H9 (cell line): ENCODE measurements around the gene TMEM81. TPM values are rescaled to one million over a fixed set of nuclear protein-coding genes. Genes with fewer than 3 reads are reported as not detected.

Source experiments
- DNase-seq: peaks from one replicate; pipeline ENCODE4 v3.0.0-alpha.2; 2017
- H2AFZ ChIP-seq: one replicate; pipeline ENCODE4 v1.6.1; 2013; ENCODE audit warnings: mild to moderate bottlenecking, low read length, control low read depth, moderate library complexity
- H2AK5ac ChIP-seq: 2 replicates; pipeline ENCODE4 v1.6.1; 2013; ENCODE audit warnings: low read length, control low read depth, mixed read lengths; ENCODE audit not compliant: insufficient read length
- H2BK120ac ChIP-seq: one replicate; pipeline ENCODE4 v1.6.1; 2013; ENCODE audit warnings: low read depth, mild to moderate bottlenecking, low read length, control low read depth, inconsistent platforms; ENCODE audit not compliant: poor library complexity, severe bottlenecking
- H2BK12ac ChIP-seq: 2 replicates; pipeline ENCODE4 v1.6.1; 2013; ENCODE audit warnings: low read length, control low read depth, mixed read lengths, low read depth; ENCODE audit not compliant: insufficient read length
- H2BK15ac ChIP-seq: 2 replicates; pipeline ENCODE4 v1.6.1; 2013; ENCODE audit warnings: low read depth, low read length, control low read depth
- H2BK20ac ChIP-seq: one replicate; pipeline ENCODE4 v1.6.1; 2013; ENCODE audit warnings: low read depth, mild to moderate bottlenecking, low read length, control low read depth, inconsistent platforms; ENCODE audit not compliant: poor library complexity, severe bottlenecking
- H2BK5ac ChIP-seq: 2 replicates; pipeline ENCODE4 v1.6.1; 2013; ENCODE audit warnings: low read length, control low read depth, mixed read lengths; ENCODE audit not compliant: insufficient read length
- H3K14ac ChIP-seq: 2 replicates; pipeline ENCODE4 v1.6.1; 2013; ENCODE audit warnings: low read length, control low read depth; ENCODE audit not compliant: insufficient read depth
- H3K18ac ChIP-seq: 2 replicates; pipeline ENCODE4 v1.6.1; 2013; ENCODE audit warnings: low read depth, mild to moderate bottlenecking, mixed read lengths, low read length, control low read depth; ENCODE audit not compliant: insufficient read length
- H3K23ac ChIP-seq: 2 replicates; pipeline ENCODE4 v1.6.1; 2013; ENCODE audit warnings: low read length, control low read depth, mixed read lengths, low read depth; ENCODE audit not compliant: insufficient read length
- H3K23me2 ChIP-seq: 2 replicates; pipeline ENCODE4 v1.6.1; 2013; ENCODE audit warnings: low read depth, mild to moderate bottlenecking, mixed read lengths, low read length, control low read depth; ENCODE audit not compliant: insufficient read length, poor library complexity, severe bottlenecking
- H3K27ac ChIP-seq: 2 replicates; pipeline ENCODE4 v1.5.1; 2013; ENCODE audit warnings: low read length, control low read depth, mixed read lengths, low read depth; ENCODE audit not compliant: insufficient read length
- H3K27me3 ChIP-seq: 2 replicates; pipeline ENCODE4 v1.6.1; 2013; ENCODE audit warnings: low read length, control low read depth, inconsistent platforms; ENCODE audit not compliant: insufficient read depth
- H3K4ac ChIP-seq: 2 replicates; pipeline ENCODE4 v1.6.1; 2013; ENCODE audit warnings: low read depth, mild to moderate bottlenecking, control low read depth, inconsistent platforms, low read length, moderate library complexity
- H3K4me1 ChIP-seq: 2 replicates; pipeline ENCODE4 v1.6.1; 2013; ENCODE audit warnings: low read length, control low read depth, inconsistent platforms; ENCODE audit not compliant: insufficient read depth
- H3K4me2 ChIP-seq: 2 replicates; pipeline ENCODE4 v1.6.1; 2013; ENCODE audit warnings: low read length, control low read depth, mixed read lengths; ENCODE audit not compliant: insufficient read length, insufficient read depth
- H3K56ac ChIP-seq: 2 replicates; pipeline ENCODE4 v1.6.1; 2013; ENCODE audit warnings: low read depth, mild to moderate bottlenecking, mixed read lengths, low read length, control low read depth; ENCODE audit not compliant: insufficient read length
- H3K79me1 ChIP-seq: 2 replicates; pipeline ENCODE4 v1.6.1; 2013; ENCODE audit warnings: low read depth, mild to moderate bottlenecking, moderate library complexity, low read length, control low read depth, inconsistent platforms; ENCODE audit not compliant: insufficient read depth, poor library complexity, severe bottlenecking
- H3K79me2 ChIP-seq: 2 replicates; pipeline ENCODE4 v1.6.1; 2013; ENCODE audit warnings: low read length, control low read depth, inconsistent platforms; ENCODE audit not compliant: insufficient read depth
- H3K9ac ChIP-seq: 2 replicates; pipeline ENCODE4 v1.6.1; 2013; ENCODE audit warnings: low read length, control low read depth, mixed read lengths; ENCODE audit not compliant: insufficient read length; ENCODE audit errors: extremely low read depth
- H3K9me3 ChIP-seq: one replicate; pipeline ENCODE4 v1.6.1; 2013; ENCODE audit warnings: low read depth, low read length, inconsistent platforms; ENCODE audit not compliant: control insufficient read depth
- H3T11ph ChIP-seq: one replicate; pipeline ENCODE4 v1.6.1; 2013; ENCODE audit warnings: mild to moderate bottlenecking, low read length, control low read depth, inconsistent platforms
- H4K20me1 ChIP-seq: one replicate; pipeline ENCODE4 v1.6.1; 2013; ENCODE audit not compliant: control insufficient read depth, insufficient read length, insufficient read depth
- H4K5ac ChIP-seq: 2 replicates; pipeline ENCODE4 v1.6.1; 2013; ENCODE audit warnings: low read depth, mild to moderate bottlenecking, mixed read lengths, low read length, control low read depth; ENCODE audit not compliant: insufficient read length
- H4K8ac ChIP-seq: replicated peaks from 2 replicates; pipeline ENCODE4 v1.6.1; 2013; ENCODE audit warnings: low read length, control low read depth, mixed read lengths, low read depth; ENCODE audit not compliant: insufficient read length
- H4K91ac ChIP-seq: 2 replicates; pipeline ENCODE4 v1.6.1; 2013; ENCODE audit warnings: low read depth, mild to moderate bottlenecking, moderate library complexity, mixed read lengths, low read length, control low read depth; ENCODE audit not compliant: insufficient read length
- H3K27ac Mint-ChIP-seq, 3 experiments: 2 replicates in 2 of 3; 3 replicates in 1 of 3; pipeline ENCODE4 v1.8.0; 2020 to 2021; ENCODE audit warnings: mixed read lengths in 3 of 3, mild to moderate bottlenecking in 1 of 3, moderate library complexity in 1 of 3
- H3K27me3 Mint-ChIP-seq: 2 replicates; pipeline ENCODE4 v1.8.0; 2021; ENCODE audit warnings: low read depth, mild to moderate bottlenecking, moderate library complexity, mixed read lengths
- H3K36me3 Mint-ChIP-seq, 3 experiments: 2 replicates in 2 of 3; 3 replicates in 1 of 3; pipeline ENCODE4 v1.8.0; 2020 to 2021; ENCODE audit warnings: low read depth in 3 of 3, mixed read lengths in 3 of 3; ENCODE audit not compliant: insufficient read depth in 1 of 3
- H3K4me1 Mint-ChIP-seq, 2 experiments: 2 replicates each; pipeline ENCODE4 v1.8.0; 2020; ENCODE audit warnings: mixed read lengths in 2 of 2
- H3K4me3 Mint-ChIP-seq, 2 experiments: 2 replicates in 1 of 2; 3 replicates in 1 of 2; pipeline ENCODE4 v1.8.0; 2020 to 2021; ENCODE audit warnings: mild to moderate bottlenecking in 2 of 2, mixed read lengths in 2 of 2, moderate library complexity in 1 of 2
- H3K9me3 Mint-ChIP-seq, 2 experiments: 2 replicates in 1 of 2; 3 replicates in 1 of 2; pipeline ENCODE4 v1.8.0; 2020; ENCODE audit warnings: mild to moderate bottlenecking in 2 of 2, mixed read lengths in 2 of 2, moderate library complexity in 1 of 2
- WGBS: extraction: QIAGEN DNeasy Blood & Tissue Kit; methylation state at CpG from one replicate; pipeline ENCODE4 v1.1.7; 2013; ENCODE audit warnings: missing lambda C conversion rate, low lambda C conversion rate, mixed read lengths; ENCODE audit not compliant: insufficient read length; ENCODE audit errors: extremely low coverage; 5-methylcytosine and 5-hydroxymethylcytosine counted together
- total RNA-seq: library from RNA; stranded (reverse); gene quantifications from 2 replicates; pipeline ENCODE4 v1.2.1, GENCODE V29; 2021
- TF ChIP-seq, protein P1 (sequence below): fragments of 200-600 bp; sonication (generic); conservative IDR thresholded peaks from 3 replicates; pipeline ENCODE4 v1.8.0; 2021; ENCODE audit warnings: antibody characterized with exemption, mild to moderate bottlenecking

TMEM81 gene
- total RNA-seq, 1 experiment from 2014 or later = 3.0 TPM

DNA sequence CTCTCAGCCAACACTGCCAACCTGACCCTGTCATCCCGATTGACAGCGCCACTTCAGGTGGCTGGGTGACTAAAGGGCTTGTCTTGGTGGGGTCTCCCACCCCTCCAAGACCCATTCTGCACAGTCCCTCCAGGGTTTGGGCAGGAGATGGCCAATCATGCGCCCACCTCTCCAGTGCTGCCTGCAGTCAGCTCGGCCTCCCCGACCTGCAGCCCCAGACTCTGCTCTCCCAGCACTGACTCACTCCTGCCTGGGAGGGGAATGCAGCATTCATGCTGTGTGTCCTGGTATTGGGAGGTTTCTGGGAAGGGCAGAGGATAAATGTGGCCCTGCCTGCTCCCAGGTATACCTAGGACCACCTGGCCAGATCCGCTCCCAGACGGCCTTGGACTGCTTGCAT is 9.7 kb downstream of the TMEM81 start:
- Mint-ChIP-seq H3K27ac (peak overlapping the region in 1 of 3 experiments; percentile 91; a peak in 1 of 7 replicates), H3K4me3 (no peak overlapping the region), H3K4me1 (no peaks in the 10 kb centered on the region; a peak in 2 of 4 replicates), H3K9me3 (no peaks in the 10 kb centered on the region), H3K27me3 (no peaks in the 10 kb centered on the region; the same call in 1 of the 2 replicates), H3K36me3 (no peaks in the 10 kb centered on the region)
- Histone ChIP-seq H3K27ac (no peak overlapping the region), H2BK20ac (no peak overlapping the region), H3K79me1 (no peaks in the 10 kb centered on the region), H3K4me2 (no peak overlapping the region), H2BK15ac (no peak overlapping the region), H4K5ac (no peak overlapping the region), H4K20me1 (no peaks in the 10 kb centered on the region), H2BK5ac (no peak overlapping the region), H3K23ac (no peak overlapping the region), H3K23me2 (no peaks in the 10 kb centered on the region), H4K8ac (no peak overlapping the region), H3K56ac (no peak overlapping the region), H3K27me3 (no peaks in the 10 kb centered on the region), H3K4me1 (no peaks in the 10 kb centered on the region), H3K18ac (no peak overlapping the region), H3K4ac (no peak overlapping the region), H3K9ac (no peak overlapping the region), H3K79me2 (no peaks in the 10 kb centered on the region), H2AK5ac (no peak overlapping the region), H3K14ac (no peak overlapping the region; the same call in 1 of the 2 replicates), H2BK120ac (no peak overlapping the region), H3K9me3 (no peaks in the 10 kb centered on the region), H4K91ac (no peak overlapping the region), H2AFZ (no peak overlapping the region), H2BK12ac (no peak overlapping the region), H3T11ph (no peak overlapping the region)
- TF ChIP-seq, protein P1, sequence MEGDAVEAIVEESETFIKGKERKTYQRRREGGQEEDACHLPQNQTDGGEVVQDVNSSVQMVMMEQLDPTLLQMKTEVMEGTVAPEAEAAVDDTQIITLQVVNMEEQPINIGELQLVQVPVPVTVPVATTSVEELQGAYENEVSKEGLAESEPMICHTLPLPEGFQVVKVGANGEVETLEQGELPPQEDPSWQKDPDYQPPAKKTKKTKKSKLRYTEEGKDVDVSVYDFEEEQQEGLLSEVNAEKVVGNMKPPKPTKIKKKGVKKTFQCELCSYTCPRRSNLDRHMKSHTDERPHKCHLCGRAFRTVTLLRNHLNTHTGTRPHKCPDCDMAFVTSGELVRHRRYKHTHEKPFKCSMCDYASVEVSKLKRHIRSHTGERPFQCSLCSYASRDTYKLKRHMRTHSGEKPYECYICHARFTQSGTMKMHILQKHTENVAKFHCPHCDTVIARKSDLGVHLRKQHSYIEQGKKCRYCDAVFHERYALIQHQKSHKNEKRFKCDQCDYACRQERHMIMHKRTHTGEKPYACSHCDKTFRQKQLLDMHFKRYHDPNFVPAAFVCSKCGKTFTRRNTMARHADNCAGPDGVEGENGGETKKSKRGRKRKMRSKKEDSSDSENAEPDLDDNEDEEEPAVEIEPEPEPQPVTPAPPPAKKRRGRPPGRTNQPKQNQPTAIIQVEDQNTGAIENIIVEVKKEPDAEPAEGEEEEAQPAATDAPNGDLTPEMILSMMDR = no peak
- no peak for DNase-seq
- WGBS = no CpG with 5 or more reads among the region's 7 CpGs
